Adrenal gland (tissue), 19 donors: ENCODE data around the gene BPIFB1. TPM values are rescaled to one million over a fixed set of nuclear protein-coding genes. Genes with fewer than 3 reads are reported as not detected.

Experiments
- DNase-seq, 7 donors: peaks; one replicate each; pipeline ENCODE4 v3.0.0-alpha.2; 2019 to 2020
- H3K27ac ChIP-seq, 5 donors: fragments of 200-600 bp; sonication (generic) in 4 of 5; 1 replicate in 3 of 5; 2 replicates in 2 of 5; pipeline versions ENCODE4 v1.5.1 to v1.8.0; 2016 to 2020; ENCODE audit warnings: mild to moderate bottlenecking in 1 of 5
- H3K27me3 ChIP-seq: fragments of 200-600 bp; 2 replicates; pipeline ENCODE4 v1.8.0; 2021
- H3K36me3 ChIP-seq, 2 donors: fragments of 200-600 bp; replicated peaks in 1 of 2; 1 replicate in 1 of 2; 2 replicates in 1 of 2; pipeline versions ENCODE4 v1.5.1 to v1.8.0; 2018 to 2022
- H3K4me1 ChIP-seq, 2 donors: fragments of 200-600 bp; replicated peaks in 1 of 2; 1 replicate in 1 of 2; 2 replicates in 1 of 2; pipeline versions ENCODE4 v1.5.1 to v1.8.0; 2018 to 2021
- H3K4me3 ChIP-seq, 4 donors: fragments of 200-600 bp; sonication (generic) in 3 of 4; one replicate each; pipeline ENCODE4 v1.5.1; 2016 to 2018
- H3K9me3 ChIP-seq, 3 donors: fragments of 200-600 bp; sonication (generic) in 1 of 3; replicated peaks in 1 of 3; 1 replicate in 2 of 3; 2 replicates in 1 of 3; pipeline versions ENCODE4 v1.5.1 to v1.8.0; 2016 to 2021
- CTCF ChIP-seq, 6 experiments: fragments of 450-650 bp in 4 of 6; fragments of 200-600 bp in 2 of 6; sonication (generic) in 1 of 6; IDR thresholded peaks; 1 replicate in 5 of 6; 2 replicates in 1 of 6; pipeline versions ENCODE4 v1.5.1 to v1.8.0; 2016 to 2021; ENCODE audit warnings: antibody characterized with exemption in 6 of 6, mild to moderate bottlenecking in 2 of 6, moderate library complexity in 1 of 6
- POLR2A ChIP-seq, 2 donors: fragments of 450-650 bp; IDR thresholded peaks; one replicate each; pipeline ENCODE4 v1.6.1; 2017; ENCODE audit warnings: antibody characterized with exemption in 2 of 2, mild to moderate bottlenecking in 2 of 2, moderate library complexity in 1 of 2
- WGBS, 4 donors: extraction: QIAGEN DNeasy Blood & Tissue Kit in 2 of 4; methylation state at CpG; one replicate each; pipeline versions ENCODE4 v1.1.5 to v1.1.7; 2013 to 2017; 5-methylcytosine and 5-hydroxymethylcytosine counted together
- intact Hi-C, 2 donors: fragments of 100-400 bp; cut with DNase I; formaldehyde crosslinking; loops; one replicate each; pipeline versions ENCODE4 v1.14.1 to v1.15.0; 2022 to 2023
- long read RNA-seq, 10 donors: library from polyadenylated mRNA in 3 of 10; unstranded in 2 of 10; stranded (forward) in 1 of 10; transcript quantifications; one replicate each; pipeline ENCODE4 v2.0.0 and lab custom pipeline, GENCODE V29; 2021 to 2026
- polyA plus RNA-seq, 3 donors: library from polyadenylated mRNA; stranded (reverse); fragments of 200-250 nt in 2 of 3; fragments of 350-450 nt in 1 of 3; fragmentation: Illumina TruSeq in 1 of 3; extraction: RNeasy Lipid Tissue Mini Kit (QIAGEN cat#74804) in 1 of 3; gene quantifications; one replicate each; pipeline ENCODE4 v1.2.3, GENCODE V29; 2013 to 2014
- total RNA-seq, 9 donors: library from RNA; depleted of rRNA in 4 of 9; stranded (reverse); fragments of >200 nt in 4 of 9; fragments of 120-200 nt in 1 of 9; fragmentation: NEBNext Ultra II Directional in 1 of 9; extraction: Animal tissue kit (Norgen Biotek cat#: 25700) in 1 of 9; gene quantifications; one replicate each; pipeline versions ENCODE4 v1.1.0 to v1.2.4, GENCODE V29; 2013 to 2023
- donor health status: healthy with polysubstance abuse.
- donor health status: Bipolar disorder and iron deficiency.
- donor health status: DM: yes; HTN: yes; CAD: no.
- donor health status: DM: no; HTN: no; CAD: no.
- donor health status: DM: no; HTN: no; CAD: no.
- donor health status: DM: yes; HTN: yes; CAD: no.

The BPIFB1 gene
- under 1 TPM in 2 of 9 donors, not detected in 7; 0.23 to 0.25 TPM for total RNA-seq
- under 1 TPM in 1 of 3 donors, not detected in 2; 0.07 TPM for polyA plus RNA-seq
- long read RNA-seq, donor 1: 0 reads
- long read RNA-seq, donor 2: 0 reads
- long read RNA-seq, donor 3: 0 reads
- long read RNA-seq, donor 4: 0 reads
- long read RNA-seq, donor 5: 0 reads
- long read RNA-seq, donor 6: 0 reads
- long read RNA-seq, donor 7: 0 reads
- long read RNA-seq, donor 8: 0 reads
- long read RNA-seq, donor 9: 0 reads
- long read RNA-seq, donor 10: 0 reads

- H3K27me3 ChIP-seq: no peaks in the 10 kb centered on the region
- no peaks in the 10 kb centered on the region for H3K9me3 ChIP-seq
- 83 to 88% (median 85%) methylated on average over 10 to 13 of the region's 13 CpGs for WGBS, 4 donors
- no peaks in the 10 kb centered on the region for H3K36me3 ChIP-seq
- intact Hi-C loops: no loop called here
- no peak for DNase-seq
- no peaks in the 10 kb centered on the region for H3K4me1 ChIP-seq
- H3K27ac ChIP-seq: no peak within 1 kb of the TSS
- TF ChIP-seq POLR2A (IDR thresholded peaks at IDR 0.05) (no peak), CTCF (IDR thresholded peaks at IDR 0.05) (no peak)
- no peak within 1 kb of the TSS for H3K4me3 ChIP-seq
Observed at GRCh38 chr20:33282991-33283555, at the start of gene BPIFB1. Gene BPIFB1 (plus strand): TSS chr20:33283214. CDS start chr20:33286074, 2,860 bp downstream.

- H3K4me3 ChIP-seq: no peak overlapping the region
- WGBS, 4 donors: 83 to 95% (median 89%) methylated on average over 2 of the region's 2 CpGs
- no peaks in the 10 kb centered on the region for H3K9me3 ChIP-seq
- intact Hi-C loops: no loop called here
- no peak overlapping the region for H3K27ac ChIP-seq
- no peaks in the 10 kb centered on the region for H3K4me1 ChIP-seq
- no peak for DNase-seq
- no peaks in the 10 kb centered on the region for H3K36me3 ChIP-seq
- TF ChIP-seq CTCF (IDR thresholded peaks at IDR 0.05): no peak
- no peak for TF ChIP-seq POLR2A (IDR thresholded peaks at IDR 0.05)
- H3K27me3 ChIP-seq: no peaks in the 10 kb centered on the region
Observed at GRCh38 chr20:33234050-33234449, 49.0 kb upstream of the BPIFB1 start.

- intact Hi-C loops: no loop called here
- TF ChIP-seq CTCF (IDR thresholded peaks at IDR 0.05) (no peak), POLR2A (IDR thresholded peaks at IDR 0.05) (no peak)
- Histone ChIP-seq H3K36me3 (no peaks in the 10 kb centered on the region), H3K4me1 (no peaks in the 10 kb centered on the region), H3K4me3 (no peak within 1 kb of the TSS), H3K9me3 (no peaks in the 10 kb centered on the region), H3K27me3 (no peaks in the 10 kb centered on the region), H3K27ac (no peak within 1 kb of the TSS)
- 59 to 76% (median 72%) methylated on average over 4 to 5 of the region's 5 CpGs for WGBS, 4 donors
- no peak for DNase-seq
Observed at GRCh38 chr20:33235696-33236095, 47.3 kb upstream of the BPIFB1 start, which contains the start of gene BPIFA1. Gene BPIFA1 (plus strand): TSS chr20:33235996. CDS start chr20:33237712, 1,716 bp downstream.

- H3K27me3 ChIP-seq: no peaks in the 10 kb centered on the region
- DNase-seq: no peak
- no peak overlapping the region for H3K27ac ChIP-seq
- no peaks in the 10 kb centered on the region for H3K9me3 ChIP-seq
- 50 to 81% (median 67%) methylated on average over 1 of the region's 1 CpG for WGBS, 4 donors
- H3K4me1 ChIP-seq: no peaks in the 10 kb centered on the region
- no peak for TF ChIP-seq POLR2A (IDR thresholded peaks at IDR 0.05)
- TF ChIP-seq CTCF (IDR thresholded peaks at IDR 0.05): no peak
- intact Hi-C loops: no loop called here
- no peak overlapping the region for H3K4me3 ChIP-seq
- no peaks in the 10 kb centered on the region for H3K36me3 ChIP-seq
Observed at GRCh38 chr20:33236351-33236750, 46.7 kb upstream of the BPIFB1 start.
